CD4-positive, CD25-positive, alpha-beta regulatory T cell (primary cell): ENCODE data around the gene ATF1. TPM values are rescaled to one million over a fixed set of nuclear protein-coding genes. Genes with fewer than 3 reads are reported as not detected.

ENCODE experiments used
- ATAC-seq, 2 donors: fragments of 150-1000 bp; cut with Tn5 transposase; one replicate each; pipeline ENCODE4 v1.10.0; 2021; ENCODE audit warnings: low read depth in 2 of 2, moderate number of reproducible peaks in 2 of 2, moderate library complexity in 1 of 2
- DNase-seq, 3 donors: peaks; one replicate each; pipeline versions ENCODE4 v3.0.0 to v3.0.0-alpha.2; 2012 to 2022; ENCODE audit warnings: mixed read lengths in 1 of 3
- H3K27ac ChIP-seq: one replicate; pipeline ENCODE4 v1.7.0; 2013; ENCODE audit warnings: mild to moderate bottlenecking, low read length; ENCODE audit not compliant: insufficient read depth, poor library complexity, severe bottlenecking
- H3K27me3 ChIP-seq: one replicate; pipeline ENCODE4 v1.7.0; 2013; ENCODE audit warnings: low read length; ENCODE audit not compliant: control insufficient read depth, insufficient read depth
- H3K36me3 ChIP-seq: one replicate; pipeline ENCODE4 v1.7.0; 2013; ENCODE audit warnings: mild to moderate bottlenecking, low read length, moderate library complexity; ENCODE audit not compliant: control insufficient read depth, insufficient read depth
- H3K4me1 ChIP-seq: 2 replicates; pipeline ENCODE4 v1.7.0; 2013; ENCODE audit warnings: mild to moderate bottlenecking, low read length; ENCODE audit not compliant: insufficient read depth, control insufficient read depth, poor library complexity, severe bottlenecking
- H3K4me3 ChIP-seq: one replicate; pipeline ENCODE4 v1.7.0; 2013; ENCODE audit warnings: low read depth, mild to moderate bottlenecking, low read length, moderate library complexity
- H3K9me3 ChIP-seq, 2 experiments: 1 replicate in 1 of 2; 2 replicates in 1 of 2; pipeline ENCODE4 v1.7.0; 2013; ENCODE audit warnings: low read length in 2 of 2, mild to moderate bottlenecking in 1 of 2, moderate library complexity in 1 of 2; ENCODE audit not compliant: control insufficient read depth in 2 of 2
- H3K27ac Mint-ChIP-seq, 3 donors: one replicate each; pipeline ENCODE4 v1.8.0; 2020 to 2022; ENCODE audit warnings: mild to moderate bottlenecking in 3 of 3, mixed read lengths in 3 of 3, moderate library complexity in 2 of 3
- H3K27me3 Mint-ChIP-seq: one replicate; pipeline ENCODE4 v1.8.0; 2022; ENCODE audit warnings: mild to moderate bottlenecking, mixed read lengths
- H3K36me3 Mint-ChIP-seq: one replicate; pipeline ENCODE4 v1.8.0; 2020; ENCODE audit warnings: mixed read lengths
- H3K4me1 Mint-ChIP-seq, 4 donors: one replicate each; pipeline ENCODE4 v1.8.0; 2020 to 2022; ENCODE audit warnings: mixed read lengths in 4 of 4, mild to moderate bottlenecking in 1 of 4
- H3K4me3 Mint-ChIP-seq, 4 donors: one replicate each; pipeline ENCODE4 v1.8.0; 2020 to 2022; ENCODE audit warnings: mild to moderate bottlenecking in 4 of 4, mixed read lengths in 4 of 4, moderate library complexity in 3 of 4
- H3K9me3 Mint-ChIP-seq, 7 donors: one replicate each; pipeline ENCODE4 v1.8.0; 2020 to 2022; ENCODE audit warnings: mixed read lengths in 7 of 7, mild to moderate bottlenecking in 3 of 7, moderate library complexity in 2 of 7
- polyA plus RNA-seq, 4 donors: library from polyadenylated mRNA; unstranded; fragments of 300-500 nt; fragmentation: Illumina TruSeq; gene quantifications; one replicate each; pipeline ENCODE4 v1.2.3, GENCODE V29; 2021
- total RNA-seq: library from RNA; stranded (reverse); gene quantifications from one replicate; pipeline ENCODE4 v1.2.3, GENCODE V29; 2022

ATF1 gene
- total and polyA plus RNA-seq, 5 donors from 2014 or later = 30.6 to 56.1 (median 49.9) TPM

- H3K27me3 ChIP-seq = no peaks in the 10 kb centered on the region
- H3K4me1 Mint-ChIP-seq = peaks cover 22 to 44% (median 31%) of the 10 kb centered on the region in 4 donors
- peaks cover 15% of the 10 kb centered on the region for H3K36me3 ChIP-seq
- H3K27ac Mint-ChIP-seq = peak overlapping the region in 1 of 3 donors; percentile 52
- no peak for DNase-seq
- peaks cover 11% of the 10 kb centered on the region for H3K4me1 ChIP-seq
- peaks cover 45% of the 10 kb centered on the region for H3K36me3 Mint-ChIP-seq
- H3K9me3 Mint-ChIP-seq = peaks cover 0 to 1% (median 0%) of the 10 kb centered on the region in 7 donors
- H3K27me3 Mint-ChIP-seq = no peaks in the 10 kb centered on the region
- H3K27ac ChIP-seq = no peak overlapping the region
- H3K4me3 ChIP-seq = no peak overlapping the region
- ATAC-seq = no peak
- H3K4me3 Mint-ChIP-seq = no peak overlapping the region
- H3K9me3 ChIP-seq = no peaks in the 10 kb centered on the region
Observed at GRCh38 chr12:50786498-50787231, 22.8 kb downstream of the ATF1 start.

DNA sequence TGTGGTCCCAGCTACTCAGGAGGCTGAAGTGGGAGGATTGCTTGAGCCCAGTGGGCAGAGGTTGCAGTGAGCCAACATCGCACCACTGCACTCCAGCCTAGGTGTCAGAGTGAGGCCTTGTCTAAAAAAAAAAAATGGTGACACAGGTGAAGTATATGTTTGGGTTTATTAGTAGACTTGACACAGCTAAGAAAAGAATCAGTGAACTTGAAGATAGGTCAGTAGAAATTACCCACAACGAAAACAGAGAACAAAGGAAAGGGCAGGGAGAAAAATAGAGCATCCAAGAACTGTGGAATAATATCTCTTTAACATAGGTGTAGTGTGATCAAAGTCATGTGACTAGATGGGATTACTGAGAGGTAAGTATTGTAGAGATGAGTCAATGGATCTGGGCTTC lies 23.7 kb downstream of the ATF1 start:
- no peaks in the 10 kb centered on the region for H3K27me3 Mint-ChIP-seq
- no peak overlapping the region for H3K4me3 Mint-ChIP-seq
- H3K36me3 Mint-ChIP-seq = peaks cover 41% of the 10 kb centered on the region
- H3K36me3 ChIP-seq = peaks cover 11% of the 10 kb centered on the region
- H3K27me3 ChIP-seq = no peaks in the 10 kb centered on the region
- H3K4me1 Mint-ChIP-seq = peaks cover 29 to 51% (median 31%) of the 10 kb centered on the region in 4 donors
- H3K9me3 Mint-ChIP-seq = peaks cover 0 to 1% (median 0%) of the 10 kb centered on the region in 7 donors
- no peak for DNase-seq
- H3K27ac Mint-ChIP-seq = peak overlapping the region in 2 of 3 donors; percentile 2 to 52
- H3K27ac ChIP-seq = no peak overlapping the region
- no peak for ATAC-seq
- no peak overlapping the region for H3K4me3 ChIP-seq
- H3K4me1 ChIP-seq = peaks cover 11% of the 10 kb centered on the region
- H3K9me3 ChIP-seq = no peaks in the 10 kb centered on the region

GRCh38 chr12:50788561-50788960 lies 24.7 kb downstream of the ATF1 start:
- H3K9me3 ChIP-seq = no peaks in the 10 kb centered on the region
- Mint-ChIP-seq H3K4me1 (peaks cover 29 to 51% (median 33%) of the 10 kb centered on the region in 4 donors), H3K4me3 (no peak overlapping the region), H3K36me3 (peaks cover 41% of the 10 kb centered on the region), H3K27ac (peak overlapping the region in 1 of 3 donors; percentile 52), H3K9me3 (peaks cover 0 to 1% (median 0%) of the 10 kb centered on the region in 7 donors), H3K27me3 (no peaks in the 10 kb centered on the region)
- peaks cover 11% of the 10 kb centered on the region for H3K36me3 ChIP-seq
- no peaks in the 10 kb centered on the region for H3K27me3 ChIP-seq
- H3K4me3 ChIP-seq = no peak overlapping the region
- no peak for DNase-seq
- no peak overlapping the region for H3K27ac ChIP-seq
- H3K4me1 ChIP-seq = peaks cover 11% of the 10 kb centered on the region
- no peak for ATAC-seq

DNA sequence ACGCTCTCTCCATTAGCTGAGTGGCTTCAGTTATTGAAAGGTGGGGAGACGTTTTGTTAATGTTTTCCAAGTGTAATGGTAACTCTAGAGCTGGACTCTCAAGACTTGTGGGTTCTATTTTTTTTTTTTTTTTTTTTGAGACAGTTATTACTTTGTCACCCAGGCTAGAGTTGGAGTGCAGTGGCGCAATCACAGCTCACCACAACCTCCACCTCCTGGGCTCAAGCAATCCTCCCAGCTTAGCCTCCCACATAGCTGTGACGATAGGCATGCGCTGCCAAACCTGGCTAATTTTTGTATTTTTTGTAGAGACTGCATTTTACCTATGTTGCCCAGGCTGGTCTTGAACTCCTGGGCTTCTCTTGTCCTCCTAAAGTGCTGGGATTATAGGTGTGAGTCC lies 26.2 kb downstream of the ATF1 start:
- Mint-ChIP-seq H3K27ac (peak overlapping the region in 1 of 3 donors; percentile 77), H3K4me3 (no peak overlapping the region), H3K9me3 (peaks cover 0 to 1% (median 0%) of the 10 kb centered on the region in 7 donors), H3K27me3 (no peaks in the 10 kb centered on the region), H3K36me3 (peaks cover 37% of the 10 kb centered on the region), H3K4me1 (peaks cover 20 to 44% (median 28%) of the 10 kb centered on the region in 4 donors)
- H3K9me3 ChIP-seq = no peaks in the 10 kb centered on the region
- H3K36me3 ChIP-seq = peaks cover 11% of the 10 kb centered on the region
- no peak overlapping the region for H3K27ac ChIP-seq
- H3K4me3 ChIP-seq = no peak overlapping the region
- ATAC-seq (no peak), DNase-seq (no peak)
- peaks cover under 1% of the 10 kb centered on the region for H3K4me1 ChIP-seq
- no peaks in the 10 kb centered on the region for H3K27me3 ChIP-seq

DNA sequence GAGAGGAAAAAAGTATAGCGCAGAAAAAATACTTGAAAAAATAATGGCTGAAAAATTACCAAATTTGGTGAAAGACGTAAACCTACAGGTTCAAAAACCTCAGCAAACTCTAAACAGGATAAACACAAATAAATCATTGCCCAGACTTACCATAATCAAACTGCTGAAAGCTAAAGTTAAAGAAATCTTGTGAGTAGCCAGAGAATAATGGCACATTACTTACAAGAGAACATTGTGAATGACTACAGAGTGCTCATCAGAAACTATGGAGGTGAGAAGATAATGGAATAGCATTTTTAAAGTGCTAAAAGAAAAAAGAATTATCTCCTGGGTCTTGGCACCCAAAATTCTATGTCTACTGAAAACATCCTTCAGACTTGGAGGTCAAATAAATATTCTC lies 36.0 kb downstream of the ATF1 start:
- Histone ChIP-seq H3K9me3 (peaks cover 15 to 18% of the 10 kb centered on the region in 2 experiments), H3K4me3 (no peak overlapping the region), H3K27me3 (no peaks in the 10 kb centered on the region), H3K4me1 (no peaks in the 10 kb centered on the region), H3K36me3 (peaks cover 56% of the 10 kb centered on the region), H3K27ac (no peak overlapping the region)
- no peak overlapping the region for H3K27ac Mint-ChIP-seq
- H3K4me3 Mint-ChIP-seq = no peak overlapping the region
- ATAC-seq (no peak), DNase-seq (peak in 1 of 3 donors; percentile 18)
- H3K4me1 Mint-ChIP-seq = peaks cover 0 to 35% (median 11%) of the 10 kb centered on the region in 4 donors
- H3K9me3 Mint-ChIP-seq = peaks cover 0 to 11% (median 9%) of the 10 kb centered on the region in 7 donors
- no peaks in the 10 kb centered on the region for H3K27me3 Mint-ChIP-seq
- H3K36me3 Mint-ChIP-seq = peaks cover 54% of the 10 kb centered on the region

DNA sequence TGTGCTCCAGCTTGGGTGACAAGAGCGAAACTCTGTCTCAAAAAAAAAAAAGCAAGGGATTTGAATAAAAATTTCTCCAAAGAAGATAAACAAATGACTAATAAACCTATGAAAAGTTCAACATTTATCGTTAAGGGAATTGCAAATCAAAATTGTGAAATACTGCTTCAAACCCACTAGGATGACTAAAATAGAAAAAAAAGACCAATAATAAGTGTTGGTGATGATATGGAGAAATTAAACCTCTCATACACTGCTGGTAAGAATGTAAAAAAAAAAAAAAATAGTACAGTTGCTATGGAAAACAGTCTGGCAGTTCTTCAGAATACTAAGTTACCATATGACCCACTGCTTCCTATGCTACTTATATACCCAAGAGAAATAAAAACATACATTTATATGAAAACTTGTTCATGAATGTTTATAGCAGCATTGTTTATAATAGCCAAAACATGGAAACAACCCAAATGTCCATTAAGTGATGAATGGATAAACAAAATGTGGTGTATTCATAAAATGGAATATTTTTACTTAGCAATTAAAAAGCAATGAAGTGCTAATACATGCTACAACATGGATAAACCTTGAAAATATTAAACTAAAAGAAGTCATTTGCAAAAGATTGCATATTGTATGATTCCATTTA lies 39.5 kb downstream of the ATF1 start:
- Histone ChIP-seq H3K9me3 (peaks cover 15 to 17% of the 10 kb centered on the region in 2 experiments), H3K4me3 (no peak overlapping the region), H3K27me3 (no peaks in the 10 kb centered on the region), H3K4me1 (no peaks in the 10 kb centered on the region), H3K27ac (no peak overlapping the region), H3K36me3 (peaks cover 30% of the 10 kb centered on the region)
- ATAC-seq = no peak
- peaks cover 0 to 11% (median 9%) of the 10 kb centered on the region in 7 donors for H3K9me3 Mint-ChIP-seq
- peaks cover 0 to 24% (median 9%) of the 10 kb centered on the region in 4 donors for H3K4me1 Mint-ChIP-seq
- DNase-seq = no peak
- no peak overlapping the region for H3K4me3 Mint-ChIP-seq
- H3K36me3 Mint-ChIP-seq = peaks cover 46% of the 10 kb centered on the region
- H3K27me3 Mint-ChIP-seq = no peaks in the 10 kb centered on the region
- H3K27ac Mint-ChIP-seq = peak overlapping the region in 1 of 3 donors; percentile 7

- H3K27ac Mint-ChIP-seq = peak overlapping the region in 1 of 3 donors; percentile 10
- H3K36me3 ChIP-seq = peaks cover 23% of the 10 kb centered on the region
- H3K27ac ChIP-seq = no peak overlapping the region
- no peaks in the 10 kb centered on the region for H3K4me1 ChIP-seq
- no peak for ATAC-seq
- H3K9me3 Mint-ChIP-seq = peaks cover 0 to 2% (median 0%) of the 10 kb centered on the region in 7 donors
- H3K4me3 ChIP-seq = no peak overlapping the region
- no peaks in the 10 kb centered on the region for H3K27me3 Mint-ChIP-seq
- H3K4me3 Mint-ChIP-seq = no peak overlapping the region
- H3K4me1 Mint-ChIP-seq = peaks cover 0 to 17% (median 8%) of the 10 kb centered on the region in 4 donors
- H3K36me3 Mint-ChIP-seq = peaks cover 27% of the 10 kb centered on the region
- H3K27me3 ChIP-seq = no peaks in the 10 kb centered on the region
- DNase-seq = no peak
- no peaks in the 10 kb centered on the region for H3K9me3 ChIP-seq
Observed at GRCh38 chr12:50806176-50806575, 42.3 kb downstream of the ATF1 start.
